AG09309 (cell line): ENCODE data around the gene GBF1.
"Not testable (repeated sequence)": the region's sequence is repeated elsewhere in the genome, so short reads cannot be mapped to it uniquely, and the experiment has no call there.

Experiments used
- DNase-seq: peaks from one replicate; pipeline ENCODE4 v3.0.0-alpha.2; 2010; ENCODE audit warnings: low read depth
- H3K4me3 ChIP-seq: 2 replicates; pipeline ENCODE4 v1.5.1; 2011; ENCODE audit warnings: mild to moderate bottlenecking, low read depth, low read length, moderate library complexity; ENCODE audit not compliant: control insufficient read depth
- TF ChIP-seq, protein P1 (sequence below): IDR thresholded peaks from 2 replicates; pipeline ENCODE4 v1.5.1; 2011; ENCODE audit warnings: mild to moderate bottlenecking, low read depth, low read length, inconsistent platforms; ENCODE audit not compliant: insufficient read depth, control insufficient read depth; ENCODE audit errors: missing control alignments

GBF1 gene

DNA sequence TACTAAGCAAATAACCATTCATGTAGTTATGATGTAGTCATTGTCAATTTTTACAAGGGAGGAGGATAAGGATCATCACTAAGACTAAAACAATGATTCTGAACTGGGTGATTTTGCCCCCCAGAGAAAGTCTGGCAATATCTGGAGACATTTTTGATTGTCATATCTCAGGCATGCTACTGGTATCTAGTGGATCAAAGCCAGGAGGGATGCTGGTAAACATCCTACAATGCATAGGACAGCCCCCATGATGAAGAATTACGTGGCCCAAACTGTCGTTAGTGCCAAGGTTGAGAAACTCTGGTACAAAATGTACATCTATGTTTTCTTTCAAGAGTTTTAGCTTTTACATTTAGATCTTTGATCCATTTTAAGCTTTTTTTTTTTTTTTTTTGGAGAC, 57.3 kb downstream of the GBF1 start:
- TF ChIP-seq, protein P1, sequence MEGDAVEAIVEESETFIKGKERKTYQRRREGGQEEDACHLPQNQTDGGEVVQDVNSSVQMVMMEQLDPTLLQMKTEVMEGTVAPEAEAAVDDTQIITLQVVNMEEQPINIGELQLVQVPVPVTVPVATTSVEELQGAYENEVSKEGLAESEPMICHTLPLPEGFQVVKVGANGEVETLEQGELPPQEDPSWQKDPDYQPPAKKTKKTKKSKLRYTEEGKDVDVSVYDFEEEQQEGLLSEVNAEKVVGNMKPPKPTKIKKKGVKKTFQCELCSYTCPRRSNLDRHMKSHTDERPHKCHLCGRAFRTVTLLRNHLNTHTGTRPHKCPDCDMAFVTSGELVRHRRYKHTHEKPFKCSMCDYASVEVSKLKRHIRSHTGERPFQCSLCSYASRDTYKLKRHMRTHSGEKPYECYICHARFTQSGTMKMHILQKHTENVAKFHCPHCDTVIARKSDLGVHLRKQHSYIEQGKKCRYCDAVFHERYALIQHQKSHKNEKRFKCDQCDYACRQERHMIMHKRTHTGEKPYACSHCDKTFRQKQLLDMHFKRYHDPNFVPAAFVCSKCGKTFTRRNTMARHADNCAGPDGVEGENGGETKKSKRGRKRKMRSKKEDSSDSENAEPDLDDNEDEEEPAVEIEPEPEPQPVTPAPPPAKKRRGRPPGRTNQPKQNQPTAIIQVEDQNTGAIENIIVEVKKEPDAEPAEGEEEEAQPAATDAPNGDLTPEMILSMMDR = no peak
- DNase-seq = no peak
- H3K4me3 ChIP-seq = no peak overlapping the region

DNA sequence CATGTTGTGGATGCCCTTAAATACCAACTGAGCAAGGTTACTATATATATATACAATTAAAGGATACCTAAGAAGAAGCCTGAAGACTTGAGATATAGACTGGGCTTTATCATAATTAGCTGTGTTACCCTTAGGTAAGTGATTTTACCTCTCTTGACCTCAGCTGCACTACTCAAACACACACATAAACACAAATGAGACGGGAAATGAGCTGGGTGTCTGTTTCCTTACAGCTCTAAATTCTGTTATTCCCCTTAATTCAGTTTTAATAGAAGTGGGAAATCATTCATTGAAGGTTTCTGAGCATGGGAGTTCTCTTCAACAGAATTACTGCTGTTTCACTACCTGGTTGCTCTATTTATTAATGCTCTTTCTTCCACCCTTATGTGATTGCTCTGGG, 60.7 kb downstream of the GBF1 start:
- TF ChIP-seq, protein P1 = no peak
- no peak overlapping the region for H3K4me3 ChIP-seq
- DNase-seq = no peak

DNA sequence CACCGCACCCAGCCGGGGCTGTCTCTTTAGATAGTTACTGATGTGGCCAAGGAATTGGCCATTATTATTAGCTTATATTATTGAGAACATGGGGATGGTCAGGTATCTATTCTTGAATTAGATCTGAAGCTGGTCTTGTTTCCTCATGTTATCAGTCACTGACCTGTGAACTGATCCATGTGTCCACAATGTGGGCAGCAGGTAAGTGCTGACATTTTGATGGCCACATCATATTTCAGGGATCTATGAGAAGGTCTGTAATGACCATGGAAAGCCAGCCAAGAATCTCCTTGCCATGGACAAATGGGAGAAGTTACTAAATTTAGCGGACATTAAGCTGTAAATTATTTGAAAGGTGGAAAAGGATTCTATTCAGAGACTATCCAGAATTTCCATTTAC, 61.4 kb downstream of the GBF1 start:
- DNase-seq = no peak
- H3K4me3 ChIP-seq = no peak overlapping the region
- TF ChIP-seq, protein P1 = no peak

DNA sequence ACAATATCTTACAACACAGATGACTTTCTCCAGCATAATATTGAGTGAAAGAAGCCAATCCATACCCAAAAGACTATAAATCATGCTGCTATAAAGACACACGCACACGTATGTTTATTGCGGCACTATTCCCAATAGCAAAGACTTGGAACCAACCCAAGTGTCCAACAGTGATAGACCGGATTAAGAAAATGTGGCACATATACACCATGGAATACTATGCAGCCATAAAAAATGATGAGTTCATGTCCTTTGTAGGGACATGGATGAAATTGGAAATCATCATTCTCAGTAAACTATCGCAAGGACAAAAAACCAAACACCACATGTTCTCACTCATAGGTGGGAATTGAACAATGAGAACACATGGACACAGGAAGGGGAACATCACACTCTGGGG, 63.0 kb downstream of the GBF1 start:
- DNase-seq, H3K4me3 ChIP-seq: not testable (repeated sequence)

DNA sequence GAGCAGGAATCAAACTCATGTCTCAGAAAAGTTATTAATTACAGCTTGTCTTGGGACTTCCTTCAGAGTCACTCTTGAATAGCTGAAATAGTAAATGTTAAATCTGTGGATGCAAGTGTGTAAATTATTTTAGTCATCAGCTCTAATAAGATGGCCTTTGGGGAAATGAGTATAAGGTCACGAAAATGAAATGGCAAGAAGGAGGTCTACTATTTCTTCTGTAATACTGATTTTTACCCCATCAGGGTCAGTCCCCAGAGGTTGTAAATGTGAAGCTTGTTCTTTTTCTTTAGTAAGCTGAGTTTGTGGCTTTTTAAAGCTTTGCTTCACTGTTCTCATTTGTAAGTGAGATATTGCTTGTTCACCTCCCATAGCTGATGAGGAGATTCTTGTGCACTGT, 63.9 kb downstream of the GBF1 start:
- DNase-seq = no peak
- no peak overlapping the region for H3K4me3 ChIP-seq
- TF ChIP-seq, protein P1 = no peak

DNA sequence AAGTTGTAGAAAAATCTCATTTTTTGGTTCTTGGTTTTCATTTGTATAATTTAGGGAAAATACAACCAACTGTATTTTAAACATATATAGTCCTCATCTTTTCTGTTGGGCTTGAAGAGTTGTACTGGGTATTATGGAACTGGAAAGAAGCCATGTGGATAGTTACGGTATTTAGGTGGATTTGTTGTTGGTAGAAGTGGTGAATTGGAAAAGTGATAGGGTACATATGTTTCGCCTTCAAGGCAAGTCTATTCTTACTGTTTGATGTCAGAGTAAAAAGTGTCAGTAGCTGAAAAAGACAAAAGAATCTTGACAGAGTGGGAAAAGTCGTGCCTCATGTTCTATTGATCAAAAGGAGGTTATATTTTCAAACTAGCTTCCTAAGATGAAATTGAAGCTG, 64.6 kb downstream of the GBF1 start:
- H3K4me3 ChIP-seq = no peak overlapping the region
- TF ChIP-seq, protein P1 = no peak
- no peak for DNase-seq

DNA sequence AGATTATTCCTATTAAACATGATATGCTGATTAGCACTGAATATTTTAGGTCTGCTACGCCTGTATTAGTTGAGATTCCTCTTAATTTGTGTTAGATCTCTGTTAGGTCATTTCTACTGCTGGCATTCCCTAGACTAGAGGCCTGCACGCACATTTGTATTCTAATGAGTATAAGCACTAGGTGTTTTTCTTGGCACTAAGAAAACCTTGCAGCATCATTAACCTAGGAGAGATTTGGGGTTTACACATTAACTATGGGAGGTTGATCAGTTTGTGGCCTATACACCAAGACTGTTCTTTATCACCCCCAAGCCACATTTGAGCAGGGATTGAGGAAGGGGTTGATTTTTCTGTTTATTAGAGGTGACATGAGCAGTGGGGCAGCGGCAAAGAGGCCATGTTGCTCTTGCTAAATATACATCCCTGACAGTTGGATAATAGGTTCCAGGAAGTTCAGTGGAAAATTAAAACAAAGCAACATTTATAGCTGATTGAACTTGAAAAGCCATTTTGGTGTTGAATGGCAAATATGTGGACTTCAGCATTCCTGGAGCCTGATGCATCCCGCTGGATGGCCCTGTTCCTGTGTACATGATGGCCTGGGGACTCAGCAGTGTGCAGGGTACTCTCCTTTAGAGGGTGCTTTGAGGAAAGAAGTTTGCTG, 65.2 kb downstream of the GBF1 start:
- TF ChIP-seq, protein P1 = no peak
- H3K4me3 ChIP-seq = no peak overlapping the region
- DNase-seq = no peak
